NCI-H1417 treated with DMSO at 0.1 percent for 48 hours (cell line): ENCODE data around the gene NEURL4.

Experiments used
- DNase-seq: peaks from one replicate; lab custom pipeline; 2025; lab: John Stamatoyannopoulos, UW

The NEURL4 gene

GRCh38 chr17:7323731-7324437 is 5.3 kb downstream of the NEURL4 start:
- DNase-seq: no peak

- no peak for DNase-seq
Measured at GRCh38 chr17:7322520-7323194, 6.5 kb downstream of the NEURL4 start.

GRCh38 chr17:7321466-7321865 is 7.7 kb downstream of the NEURL4 start:
- no peak for DNase-seq

GRCh38 chr17:7318121-7318860 is 10.8 kb downstream of the NEURL4 start:
- DNase-seq: no peak

GRCh38 chr17:7317161-7317803 is 11.9 kb downstream of the NEURL4 start:
- DNase-seq: no peak

GRCh38 chr17:7315570-7316235 is 13.4 kb downstream of the NEURL4 start:
- no peak for DNase-seq

- peak; percentile 36 for DNase-seq
Measured at GRCh38 chr17:7314719-7315569, 14.2 kb downstream of the NEURL4 start, which contains the start of gene GPS2. TSS of gene GPS2 (minus strand) at chr17:7315360. CDS start at chr17:7315052, 308 bp downstream.

GRCh38 chr17:7313890-7314718 is 15.0 kb downstream of the NEURL4 start:
- DNase-seq: no peak

- DNase-seq: no peak
Measured at GRCh38 chr17:7313088-7313889, 15.8 kb downstream of the NEURL4 start.

GRCh38 chr17:7312432-7313087 is 16.6 kb downstream of the NEURL4 start:
- no peak for DNase-seq

- no peak for DNase-seq
Measured at GRCh38 chr17:7311110-7311705, 17.9 kb downstream of the NEURL4 start.

- no peak for DNase-seq
Measured at GRCh38 chr17:7309628-7310027, 19.5 kb downstream of the NEURL4 start.

GRCh38 chr17:7308625-7309433 is 20.3 kb downstream of the NEURL4 start:
- no peak for DNase-seq

GRCh38 chr17:7307686-7308624 is 21.2 kb downstream of the NEURL4 start:
- no peak for DNase-seq

GRCh38 chr17:7306911-7307685 is 22.0 kb downstream of the NEURL4 start, which contains the start of gene EIF5A:
TSS of gene EIF5A (plus strand) at chr17:7307628. CDS start at chr17:7309636, 2,008 bp downstream.
- DNase-seq: peak; percentile 92
